NCI-H748 (cell line): Measurements from ENCODE around the gene SPAM1.
"Not testable (repeated sequence)": the region's sequence is repeated elsewhere in the genome, so short reads cannot be mapped to it uniquely, and the experiment has no call there.

Experiments used
- DNase-seq: peaks from one replicate; lab custom pipeline; 2025; ENCODE audit not compliant: unreplicated experiment; lab: John Stamatoyannopoulos, UW

SPAM1 gene

GRCh38 chr7:123948136-123948535 is 23.1 kb downstream of the SPAM1 start:
- DNase-seq = no peak

- no peak for DNase-seq
Observed at GRCh38 chr7:123958186-123958703, 33.2 kb downstream of the SPAM1 start.

GRCh38 chr7:123961771-123962170 is 36.7 kb downstream of the SPAM1 start:
- peak; percentile 9 for DNase-seq

- DNase-seq = no peak
Observed at GRCh38 chr7:123966936-123967335, 41.9 kb downstream of the SPAM1 start.

GRCh38 chr7:123972045-123972444 is 47.0 kb downstream of the SPAM1 start:
- DNase-seq = no peak

GRCh38 chr7:123972831-123973230 is 47.8 kb downstream of the SPAM1 start:
- DNase-seq = no peak

- DNase-seq = no peak
Observed at GRCh38 chr7:123974326-123974908, 49.4 kb downstream of the SPAM1 start.

GRCh38 chr7:123975084-123975483 is 50.0 kb downstream of the SPAM1 start:
- no peak for DNase-seq

GRCh38 chr7:123977081-123977480 is 52.0 kb downstream of the SPAM1 start:
- no peak for DNase-seq

GRCh38 chr7:123979876-123980275 is 54.8 kb downstream of the SPAM1 start:
- DNase-seq = no peak

- no peak for DNase-seq
Observed at GRCh38 chr7:123987445-123987844, 62.4 kb downstream of the SPAM1 start.

GRCh38 chr7:123992913-123993518 is 68.0 kb downstream of the SPAM1 start:
- no peak for DNase-seq

- no peak for DNase-seq
Observed at GRCh38 chr7:123993996-123994395, 69.0 kb downstream of the SPAM1 start.

- DNase-seq = no peak
Observed at GRCh38 chr7:123994449-123994848, 69.4 kb downstream of the SPAM1 start.

GRCh38 chr7:123995617-123996326 is 70.7 kb downstream of the SPAM1 start:
- no peak for DNase-seq

GRCh38 chr7:123996327-123996625 is 71.2 kb downstream of the SPAM1 start:
- DNase-seq = peak; percentile 25

- no peak for DNase-seq
Observed at GRCh38 chr7:123998921-123999320, 73.9 kb downstream of the SPAM1 start.

- no peak for DNase-seq
Observed at GRCh38 chr7:123999703-124000102, 74.7 kb downstream of the SPAM1 start.

- DNase-seq = not testable (repeated sequence)
Observed at GRCh38 chr7:124008296-124008695, 83.3 kb downstream of the SPAM1 start.

- no peak for DNase-seq
Observed at GRCh38 chr7:124009321-124009720, 84.3 kb downstream of the SPAM1 start.
